Activated CD8-positive, alpha-beta T cell treated with anti-CD3 and anti-CD28 coated beads for 36 hours (primary cell): Measurements from ENCODE around the gene TTC21B. TPM values are rescaled to one million over a fixed set of nuclear protein-coding genes. Genes with fewer than 3 reads are reported as not detected.

Experiments used
- ATAC-seq: fragments of 200-7000 bp; cut with Tn5 transposase; one replicate; pipeline ENCODE4 v1.10.0; 2021; ENCODE audit warnings: mild to moderate bottlenecking, moderate library complexity
- CTCF ChIA-PET: fragments of 350-600 bp; sonication (Branson Sonifier 250); formaldehyde crosslinking; loops from one replicate; lab custom pipeline; 2021; ENCODE audit warnings: antibody characterized with exemption; lab: Charles Lee
- POLR2A ChIA-PET: fragments of 350-600 bp; sonication (Branson Sonifier 250); formaldehyde crosslinking; loops from one replicate; lab custom pipeline; 2021; ENCODE audit warnings: antibody characterized with exemption; lab: Charles Lee
- DNase-seq: peaks from one replicate; pipeline ENCODE4 v3.0.0-alpha.2; 2020
- H3K27ac Mint-ChIP-seq: one replicate; pipeline ENCODE4 v1.8.0; 2021; ENCODE audit warnings: mild to moderate bottlenecking, mixed read lengths
- H3K27me3 Mint-ChIP-seq: one replicate; pipeline ENCODE4 v1.8.0; 2021; ENCODE audit warnings: mixed read lengths
- H3K36me3 Mint-ChIP-seq: one replicate; pipeline ENCODE4 v1.8.0; 2021; ENCODE audit warnings: low read depth, mixed read lengths
- H3K4me1 Mint-ChIP-seq: one replicate; pipeline ENCODE4 v1.8.0; 2021; ENCODE audit warnings: low read depth, mixed read lengths
- H3K4me3 Mint-ChIP-seq: one replicate; pipeline ENCODE4 v1.8.0; 2021; ENCODE audit warnings: mild to moderate bottlenecking, moderate library complexity, mixed read lengths
- H3K9me3 Mint-ChIP-seq: one replicate; pipeline ENCODE4 v1.8.0; 2021; ENCODE audit warnings: mixed read lengths
- intact Hi-C: fragments of 100-400 bp; cut with micrococcal nuclease; formaldehyde crosslinking; loops from one replicate; pipeline ENCODE4 v1.10.0; 2022
- total RNA-seq, 2 experiments: library from RNA; stranded (reverse); gene quantifications; one replicate each; pipeline ENCODE4 v1.2.3, GENCODE V29; 2021
- TF ChIP-seq, protein P1 (sequence below): fragments of 200-600 bp; IDR thresholded peaks from one replicate; pipeline ENCODE4 v1.8.0; 2022; ENCODE audit warnings: antibody characterized with exemption, mild to moderate bottlenecking

TTC21B gene
- total RNA-seq, 2 experiments from 2014 or later: 22.1 to 24.1 TPM

DNA sequence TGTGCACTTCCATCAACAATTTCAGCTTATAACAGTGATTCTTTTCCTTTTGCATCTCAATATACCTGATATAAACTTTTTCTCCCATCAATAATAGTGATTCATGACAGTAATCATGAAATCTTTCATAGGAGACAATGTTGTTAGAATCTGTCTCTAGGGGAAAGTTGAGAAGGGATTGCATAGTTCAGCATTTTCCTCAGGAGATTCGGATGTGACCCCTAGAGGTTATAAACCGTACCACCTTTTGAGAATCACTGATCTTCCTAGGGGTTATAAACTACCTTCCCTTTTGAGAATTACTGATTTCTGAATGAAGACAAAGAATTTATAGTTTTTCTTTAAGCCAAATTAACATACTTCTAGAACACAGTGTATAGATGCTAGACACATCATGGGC is 106.6 kb downstream of the TTC21B start:
- DNase-seq (no peak), ATAC-seq (no peak)
- Mint-ChIP-seq H3K27me3 (no peaks in the 10 kb centered on the region), H3K4me3 (no peak overlapping the region), H3K27ac (no peak overlapping the region), H3K4me1 (no peaks in the 10 kb centered on the region), H3K9me3 (peaks cover 10% of the 10 kb centered on the region), H3K36me3 (peaks cover 4% of the 10 kb centered on the region)
- intact Hi-C loops: no loop called here
- TF ChIP-seq, protein P1, sequence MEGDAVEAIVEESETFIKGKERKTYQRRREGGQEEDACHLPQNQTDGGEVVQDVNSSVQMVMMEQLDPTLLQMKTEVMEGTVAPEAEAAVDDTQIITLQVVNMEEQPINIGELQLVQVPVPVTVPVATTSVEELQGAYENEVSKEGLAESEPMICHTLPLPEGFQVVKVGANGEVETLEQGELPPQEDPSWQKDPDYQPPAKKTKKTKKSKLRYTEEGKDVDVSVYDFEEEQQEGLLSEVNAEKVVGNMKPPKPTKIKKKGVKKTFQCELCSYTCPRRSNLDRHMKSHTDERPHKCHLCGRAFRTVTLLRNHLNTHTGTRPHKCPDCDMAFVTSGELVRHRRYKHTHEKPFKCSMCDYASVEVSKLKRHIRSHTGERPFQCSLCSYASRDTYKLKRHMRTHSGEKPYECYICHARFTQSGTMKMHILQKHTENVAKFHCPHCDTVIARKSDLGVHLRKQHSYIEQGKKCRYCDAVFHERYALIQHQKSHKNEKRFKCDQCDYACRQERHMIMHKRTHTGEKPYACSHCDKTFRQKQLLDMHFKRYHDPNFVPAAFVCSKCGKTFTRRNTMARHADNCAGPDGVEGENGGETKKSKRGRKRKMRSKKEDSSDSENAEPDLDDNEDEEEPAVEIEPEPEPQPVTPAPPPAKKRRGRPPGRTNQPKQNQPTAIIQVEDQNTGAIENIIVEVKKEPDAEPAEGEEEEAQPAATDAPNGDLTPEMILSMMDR: no peak
- CTCF ChIA-PET: interaction anchor here (0.5 kb wide), 1 partner anchor 1272 kb away, joined by 3 read pairs; no protein-coding TSS in a partner anchor
- POLR2A ChIA-PET: no interaction called here

DNA sequence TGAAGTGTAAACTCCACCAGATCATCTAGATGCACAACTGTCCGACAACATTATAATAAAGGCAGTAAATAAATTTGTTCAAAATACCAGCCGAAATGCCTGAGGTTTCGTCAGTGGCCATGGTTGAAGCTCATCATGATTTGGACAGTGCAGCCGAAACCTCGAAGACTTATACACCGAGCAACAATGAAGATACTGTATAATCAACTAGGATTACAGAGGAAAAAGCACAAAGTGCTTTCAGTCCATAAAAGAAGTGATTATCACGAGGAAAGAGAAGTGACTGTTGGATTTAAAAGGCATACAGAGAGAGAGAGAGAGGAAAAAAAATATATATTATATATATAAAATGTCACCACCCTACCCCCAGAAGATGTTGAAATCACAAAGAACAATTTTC is 107.5 kb downstream of the TTC21B start:
- CTCF ChIA-PET: no interaction called here
- Mint-ChIP-seq H3K4me3 (no peak overlapping the region), H3K36me3 (peaks cover 4% of the 10 kb centered on the region), H3K27me3 (no peaks in the 10 kb centered on the region), H3K27ac (no peak overlapping the region), H3K9me3 (peaks cover 7% of the 10 kb centered on the region), H3K4me1 (no peaks in the 10 kb centered on the region)
- intact Hi-C loops: no loop called here
- ATAC-seq (no peak), DNase-seq (no peak)
- TF ChIP-seq, protein P1: no peak
- POLR2A ChIA-PET: no interaction called here

DNA sequence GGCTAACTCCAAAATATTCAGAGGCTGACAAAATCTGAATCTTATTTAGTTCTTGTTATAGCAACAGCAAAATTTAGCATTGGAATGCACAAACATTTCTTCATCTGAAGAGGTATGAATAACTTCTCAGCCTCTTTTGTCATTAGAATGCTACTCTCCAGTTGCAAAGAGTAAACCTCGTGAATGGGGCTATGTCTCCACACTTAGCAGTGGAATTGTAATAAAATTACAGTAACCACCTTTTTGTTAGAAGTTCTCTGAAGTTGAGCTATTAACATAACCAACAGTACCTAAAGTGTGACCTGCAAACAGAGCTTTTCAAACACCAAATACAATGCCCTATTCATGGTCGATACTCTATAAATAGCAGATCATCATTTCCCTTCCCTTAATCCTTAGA is 109.4 kb downstream of the TTC21B start:
- Mint-ChIP-seq H3K4me3 (no peak overlapping the region), H3K9me3 (no peaks in the 10 kb centered on the region), H3K27me3 (no peaks in the 10 kb centered on the region), H3K36me3 (no peaks in the 10 kb centered on the region), H3K4me1 (no peaks in the 10 kb centered on the region), H3K27ac (no peak overlapping the region)
- TF ChIP-seq, protein P1: no peak
- no peak for ATAC-seq
- ChIA-PET CTCF (no interaction called here), POLR2A (no interaction called here)
- intact Hi-C loops: no loop called here
- DNase-seq: no peak

DNA sequence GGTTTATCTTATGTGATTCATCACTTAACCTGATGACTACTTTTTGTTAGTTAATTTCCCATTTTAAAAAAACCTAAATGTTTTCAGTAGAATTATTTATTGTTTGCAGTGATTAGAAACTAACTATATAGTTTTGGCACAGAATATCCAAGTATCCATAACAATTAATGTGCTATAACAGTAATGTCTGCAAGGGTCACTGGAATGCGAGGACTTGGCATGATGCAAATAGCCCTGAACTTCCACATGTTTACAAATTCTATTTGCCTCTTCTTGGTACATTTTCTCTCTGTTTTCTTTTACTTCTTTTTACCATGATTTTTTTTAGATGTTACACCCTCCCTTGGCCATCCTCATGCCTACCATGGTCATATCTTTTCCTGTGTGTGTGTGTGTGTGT is 110.2 kb downstream of the TTC21B start:
- H3K4me1 Mint-ChIP-seq: no peaks in the 10 kb centered on the region
- H3K27ac Mint-ChIP-seq: no peak overlapping the region
- no peaks in the 10 kb centered on the region for H3K9me3 Mint-ChIP-seq
- POLR2A ChIA-PET: no interaction called here
- intact Hi-C loops: no loop called here
- H3K4me3 Mint-ChIP-seq: no peak overlapping the region
- ATAC-seq: no peak
- CTCF ChIA-PET: no interaction called here
- H3K36me3 Mint-ChIP-seq: no peaks in the 10 kb centered on the region
- DNase-seq: no peak
- TF ChIP-seq, protein P1: no peak
- H3K27me3 Mint-ChIP-seq: no peaks in the 10 kb centered on the region

DNA sequence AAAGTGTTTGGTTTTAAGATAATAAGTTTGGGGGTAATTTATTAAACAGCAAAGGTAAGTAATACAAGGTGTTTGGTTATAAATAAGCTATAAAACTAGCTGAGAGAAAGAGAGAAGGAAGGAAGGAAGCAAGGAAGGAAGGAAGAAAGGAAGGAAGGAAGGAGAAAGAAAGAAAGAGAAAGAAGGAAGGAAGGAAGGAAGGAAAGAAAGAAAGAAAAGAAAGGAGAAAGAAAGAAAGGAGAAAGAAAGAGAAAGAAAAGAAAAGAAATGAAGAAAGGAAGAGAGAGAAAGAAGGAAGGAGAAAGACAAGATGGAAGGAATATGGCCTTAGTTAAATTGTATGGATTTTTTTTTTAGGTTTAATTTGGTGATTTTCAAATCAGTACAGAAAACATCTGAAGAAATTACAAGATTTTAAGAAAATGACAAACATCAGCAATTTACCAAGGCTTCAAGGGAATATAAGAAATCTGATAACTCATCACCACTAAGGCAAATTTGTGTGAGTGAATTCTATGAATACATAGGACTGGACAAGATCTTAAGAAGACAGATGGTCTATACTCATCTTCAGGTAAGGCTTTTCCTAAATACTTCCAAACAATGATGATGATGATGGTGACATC is 113.1 kb downstream of the TTC21B start:
- ATAC-seq (no peak), DNase-seq (no peak)
- ChIA-PET POLR2A (no interaction called here), CTCF (no interaction called here)
- intact Hi-C loops: no loop called here
- H3K4me1 Mint-ChIP-seq: no peaks in the 10 kb centered on the region
- H3K9me3 Mint-ChIP-seq: no peaks in the 10 kb centered on the region
- TF ChIP-seq, protein P1: no peak
- no peaks in the 10 kb centered on the region for H3K36me3 Mint-ChIP-seq
- H3K27ac Mint-ChIP-seq: no peak overlapping the region
- H3K4me3 Mint-ChIP-seq: no peak overlapping the region
- H3K27me3 Mint-ChIP-seq: no peaks in the 10 kb centered on the region
